ENCODE data around the gene ATP11B.

The ATP11B gene

DNA sequence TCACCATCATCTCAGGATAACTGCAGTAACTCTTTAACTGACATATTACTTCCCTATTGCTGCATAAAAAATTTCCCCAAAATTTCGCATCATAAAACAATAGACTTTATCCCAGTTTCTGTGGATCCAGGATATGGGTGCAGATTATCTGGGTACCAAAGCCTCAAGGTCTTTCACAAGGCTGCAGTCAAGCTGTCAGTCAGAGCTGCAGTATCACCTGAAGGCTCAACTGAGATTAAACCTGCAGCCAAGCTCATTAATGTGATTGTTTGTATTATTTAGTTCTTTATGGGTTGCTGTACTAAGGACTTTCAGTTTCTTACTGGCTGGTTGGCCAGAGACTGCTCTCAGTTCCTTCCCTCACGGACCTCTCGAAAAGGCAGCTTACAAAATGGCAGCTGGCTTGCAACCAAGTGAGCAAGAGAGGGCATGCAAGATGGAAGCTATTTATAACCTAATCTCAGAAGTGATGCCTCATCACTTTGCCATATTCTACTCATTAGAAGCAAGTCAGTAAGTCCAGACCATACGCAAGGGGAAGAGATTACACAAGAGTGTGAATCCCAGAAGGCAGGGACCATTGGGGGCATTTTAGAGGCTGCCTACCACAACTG, 132.1 kb downstream of the ATP11B start:
- no peak overlapping the region for H3K4me3 ChIP-seq (ENCODE audit: low read depth, low read length)
- in situ Hi-C loops (cut with HindIII; ENCODE audit: low sequenced_read_pairs): no loop called here
- no peak for DNase-seq (ENCODE audit: low read depth, low spot score)
- TF ChIP-seq, protein P1, sequence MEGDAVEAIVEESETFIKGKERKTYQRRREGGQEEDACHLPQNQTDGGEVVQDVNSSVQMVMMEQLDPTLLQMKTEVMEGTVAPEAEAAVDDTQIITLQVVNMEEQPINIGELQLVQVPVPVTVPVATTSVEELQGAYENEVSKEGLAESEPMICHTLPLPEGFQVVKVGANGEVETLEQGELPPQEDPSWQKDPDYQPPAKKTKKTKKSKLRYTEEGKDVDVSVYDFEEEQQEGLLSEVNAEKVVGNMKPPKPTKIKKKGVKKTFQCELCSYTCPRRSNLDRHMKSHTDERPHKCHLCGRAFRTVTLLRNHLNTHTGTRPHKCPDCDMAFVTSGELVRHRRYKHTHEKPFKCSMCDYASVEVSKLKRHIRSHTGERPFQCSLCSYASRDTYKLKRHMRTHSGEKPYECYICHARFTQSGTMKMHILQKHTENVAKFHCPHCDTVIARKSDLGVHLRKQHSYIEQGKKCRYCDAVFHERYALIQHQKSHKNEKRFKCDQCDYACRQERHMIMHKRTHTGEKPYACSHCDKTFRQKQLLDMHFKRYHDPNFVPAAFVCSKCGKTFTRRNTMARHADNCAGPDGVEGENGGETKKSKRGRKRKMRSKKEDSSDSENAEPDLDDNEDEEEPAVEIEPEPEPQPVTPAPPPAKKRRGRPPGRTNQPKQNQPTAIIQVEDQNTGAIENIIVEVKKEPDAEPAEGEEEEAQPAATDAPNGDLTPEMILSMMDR (IDR thresholded peaks at IDR 0.05; ENCODE audit: low read depth, low read length): no peak

DNA sequence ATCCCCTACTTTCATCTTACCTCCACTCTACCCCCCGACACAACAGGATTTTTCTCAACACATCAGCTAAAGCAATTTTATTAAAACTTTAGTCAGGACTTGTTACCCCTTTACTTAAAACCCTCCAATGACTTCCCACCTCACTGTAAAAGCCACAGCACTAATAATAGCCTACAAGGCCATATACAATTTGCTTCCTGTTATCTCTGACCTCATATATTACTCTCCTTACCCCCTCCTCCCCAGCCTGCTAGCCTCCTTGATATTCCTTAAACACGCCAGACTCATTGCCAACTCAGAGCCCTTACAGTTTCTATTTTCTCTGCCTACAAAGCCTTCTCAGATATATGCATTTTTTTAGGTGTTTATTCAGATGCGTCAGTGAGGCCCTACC, 132.6 kb downstream of the ATP11B start:
- DNase-seq (ENCODE audit: low read depth, low spot score): no peak
- no peak overlapping the region for H3K4me3 ChIP-seq (ENCODE audit: low read depth, low read length)
- in situ Hi-C loops (cut with HindIII; ENCODE audit: low sequenced_read_pairs): no loop called here
- TF ChIP-seq, protein P1 (IDR thresholded peaks at IDR 0.05; ENCODE audit: low read depth, low read length): no peak

GRCh38 chr3:182935803-182936202, 142.5 kb downstream of the ATP11B start:
- H3K4me3 ChIP-seq (ENCODE audit: low read depth, low read length): no peak overlapping the region
- TF ChIP-seq, protein P1 (IDR thresholded peaks at IDR 0.05; ENCODE audit: low read depth, low read length): no peak
- in situ Hi-C loops (cut with HindIII; ENCODE audit: low sequenced_read_pairs): no loop called here
- no peak for DNase-seq (ENCODE audit: low read depth, low spot score)

DNA sequence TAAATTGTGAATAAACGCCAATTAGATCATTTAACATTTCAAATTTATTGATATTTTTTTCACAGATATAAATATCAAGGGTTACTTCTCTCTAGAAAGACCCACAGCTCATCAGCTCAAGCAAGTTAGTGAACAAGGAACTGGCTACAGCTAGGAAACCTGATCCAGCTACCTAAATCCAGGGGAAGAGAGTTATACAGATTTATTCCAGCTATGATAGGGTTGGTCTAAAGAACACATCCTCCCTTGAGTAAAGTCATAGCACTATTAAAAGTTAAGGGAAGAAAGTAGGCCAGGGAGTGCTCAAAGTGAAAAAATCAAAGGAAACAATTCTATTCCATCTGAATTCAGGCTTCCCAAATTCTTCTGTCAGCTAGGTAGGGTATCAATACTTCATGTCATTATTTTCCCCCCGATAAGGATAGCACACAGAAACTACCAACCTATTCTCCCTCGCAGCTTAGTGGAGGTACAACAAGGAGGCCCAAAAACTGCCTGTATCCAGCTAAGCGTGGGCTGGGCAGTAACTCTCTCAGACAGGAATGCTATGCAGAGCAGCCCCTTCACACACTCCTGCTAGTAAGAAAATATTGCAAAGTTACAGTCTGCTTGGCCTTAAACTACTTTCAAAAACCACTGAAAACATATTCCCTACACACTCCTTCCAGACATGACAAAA, 143.1 kb downstream of the ATP11B start:
- TF ChIP-seq, protein P1 (IDR thresholded peaks at IDR 0.05; ENCODE audit: low read depth, low read length): no peak
- DNase-seq (ENCODE audit: low read depth, low spot score): no peak
- in situ Hi-C loops (cut with HindIII; ENCODE audit: low sequenced_read_pairs): no loop called here
- H3K4me3 ChIP-seq (ENCODE audit: low read depth, low read length): no peak overlapping the region

- no peak overlapping the region for H3K4me3 ChIP-seq (ENCODE audit: low read depth, low read length)
- TF ChIP-seq, protein P1 (IDR thresholded peaks at IDR 0.05; ENCODE audit: low read depth, low read length): no peak
- DNase-seq (ENCODE audit: low read depth, low spot score): no peak
- in situ Hi-C loops (cut with HindIII; ENCODE audit: low sequenced_read_pairs): no loop called here
These were observed 143.6 kb downstream of the ATP11B start for GRCh38 chr3:182936918-182937285.

DNA sequence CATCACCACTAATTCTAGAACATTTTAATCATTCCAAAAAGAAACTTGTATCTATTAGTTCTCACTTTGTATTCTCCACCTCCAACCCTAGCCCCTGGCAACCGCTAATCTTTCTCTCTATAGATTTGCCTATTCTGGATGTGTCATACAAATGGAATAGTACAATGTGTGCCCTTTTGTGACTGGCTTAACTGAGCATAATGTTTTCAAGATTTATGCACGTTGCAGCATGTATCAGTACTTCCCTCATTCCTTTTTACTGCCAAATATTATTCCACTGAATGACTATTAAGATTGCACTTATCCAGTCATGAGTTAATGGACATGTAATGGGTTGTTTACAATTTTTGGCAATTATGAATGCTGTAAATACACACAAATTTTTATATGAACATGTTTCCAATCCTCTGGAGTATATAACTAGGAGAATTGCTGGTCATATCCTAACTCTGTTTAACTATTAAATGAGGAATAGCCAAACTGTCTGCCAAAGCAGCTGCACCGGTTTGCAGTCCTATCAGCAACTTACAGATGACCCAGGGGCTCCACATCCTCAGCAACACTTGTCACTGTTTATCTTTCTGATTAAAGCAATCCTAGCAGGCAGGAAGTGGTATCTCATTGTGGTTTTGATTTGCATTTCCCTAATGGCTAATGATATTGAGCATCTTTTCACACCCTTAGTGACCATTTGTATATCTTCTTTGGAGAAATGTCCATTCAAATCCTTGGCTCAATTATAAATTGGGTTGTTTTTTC, 144.2 kb downstream of the ATP11B start:
- DNase-seq (ENCODE audit: low read depth, low spot score): no peak
- in situ Hi-C loops (cut with HindIII; ENCODE audit: low sequenced_read_pairs): no loop called here
- H3K4me3 ChIP-seq (ENCODE audit: low read depth, low read length): no peak overlapping the region
- TF ChIP-seq, protein P1 (IDR thresholded peaks at IDR 0.05; ENCODE audit: low read depth, low read length): no peak

All from astrocyte of the spinal cord (primary cell).